Panc1 (cell line): ENCODE data around the gene KIAA0232. TPM values are rescaled to one million over a fixed set of nuclear protein-coding genes. Genes with fewer than 3 reads are reported as not detected.

Experiments used
- ATAC-seq: fragments of 200-7000 bp; cut with Tn5 transposase; 2 replicates; pipeline ENCODE4 v1.9.1; 2020; ENCODE audit warnings: mild to moderate bottlenecking, moderate library complexity
- BruUV-seq: library from RNA; stranded (reverse); fragments of 400-500 nt; replicated peaks from 2 replicates; lab custom pipeline; 2021; lab: Mats Ljungman, UMichigan
- CTCF ChIA-PET: fragments of 300-600 bp; sonication (Branson Sonifier 250); formaldehyde crosslinking; loops from one replicate; lab custom pipeline; 2022; ENCODE audit warnings: antibody characterized with exemption; lab: Charles Lee
- POLR2A ChIA-PET: fragments of 300-600 bp; sonication (Branson Sonifier 250); formaldehyde crosslinking; loops from one replicate; lab custom pipeline; 2022; ENCODE audit warnings: antibody characterized with exemption; lab: Charles Lee
- DNase-seq: peaks from one replicate; pipeline ENCODE4 v3.0.0-alpha.2; 2010; ENCODE audit warnings: low read depth, low spot score
- H3K27ac ChIP-seq: 2 replicates; pipeline ENCODE4 v1.5.1; 2011; ENCODE audit warnings: mild to moderate bottlenecking, low read length, inconsistent platforms
- H3K27me3 ChIP-seq: fragments of 200-500 bp; sonication (Bioruptor generic); 2 replicates; pipeline ENCODE4 v1.6.0; 2014; ENCODE audit warnings: low read length, inconsistent platforms; ENCODE audit not compliant: control insufficient read depth, insufficient read depth
- H3K36me3 ChIP-seq: fragments of 200-500 bp; sonication (Bioruptor generic); 2 replicates; pipeline ENCODE4 v1.5.1; 2014; ENCODE audit warnings: inconsistent platforms, mild to moderate bottlenecking, low read length, moderate library complexity; ENCODE audit not compliant: control insufficient read depth, insufficient read depth
- H3K4me1 ChIP-seq: 2 replicates; pipeline ENCODE4 v1.5.1; 2011; ENCODE audit warnings: inconsistent platforms, mild to moderate bottlenecking, low read length, moderate library complexity; ENCODE audit not compliant: control insufficient read depth, insufficient read depth
- H3K4me3 ChIP-seq, 2 experiments: 2 replicates each; pipeline ENCODE4 v1.5.1; 2011 to 2012; ENCODE audit warnings: low read depth in 2 of 2, low read length in 2 of 2, mild to moderate bottlenecking in 2 of 2, inconsistent platforms in 1 of 2, moderate library complexity in 1 of 2
- H3K9me3 ChIP-seq: fragments of 200-500 bp; sonication (Bioruptor generic); 2 replicates; pipeline ENCODE4 v1.5.1; 2014; ENCODE audit warnings: low read depth, mild to moderate bottlenecking, inconsistent platforms, low read length, moderate library complexity; ENCODE audit not compliant: control insufficient read depth, insufficient read depth
- POLR2AphosphoS5 ChIP-seq: IDR thresholded peaks from 2 replicates; pipeline ENCODE4 v1.6.1; 2012; ENCODE audit warnings: mild to moderate bottlenecking, low read depth, low read length, moderate library complexity
- SIN3A ChIP-seq: IDR thresholded peaks from 2 replicates; pipeline ENCODE4 v1.6.1; 2012; ENCODE audit warnings: low read depth, mild to moderate bottlenecking, low read length, moderate library complexity, borderline replicate concordance; ENCODE audit not compliant: insufficient read depth
- TCF7L2 ChIP-seq: IDR thresholded peaks from 2 replicates; pipeline ENCODE4 v1.6.1; 2011; ENCODE audit warnings: mild to moderate bottlenecking, low read depth, low read length, inconsistent platforms
- in situ Hi-C: cut with HindIII; loops from 2 replicates; pipeline ENCODE4 v1.10.0; 2016; ENCODE audit warnings: low sequenced_read_pairs, low pct_unique_long_range_greater_than_20kb
- intact Hi-C: fragments of 100-400 bp; cut with micrococcal nuclease; formaldehyde crosslinking; loops from one replicate; pipeline ENCODE4 v1.10.0; 2022; ENCODE audit not compliant: unreplicated experiment
- total RNA-seq: library from RNA; stranded (reverse); gene quantifications from one replicate; pipeline ENCODE4 v1.2.1, GENCODE V29; 2021; ENCODE audit not compliant: unreplicated experiment
- TF ChIP-seq, protein P1 (sequence below): fragments of 450-650 bp; IDR thresholded peaks from 2 replicates; pipeline ENCODE4 v1.5.1; 2017; ENCODE audit warnings: mild to moderate bottlenecking
- TF ChIP-seq, protein P2 (sequence below), 2 experiments: IDR thresholded peaks; 2 replicates each; pipeline ENCODE4 v1.6.1; 2011 to 2012; ENCODE audit warnings: low read depth in 2 of 2, control low read depth in 1 of 2, low read length in 1 of 2, mild to moderate bottlenecking in 1 of 2, moderate library complexity in 1 of 2; ENCODE audit not compliant: insufficient read depth in 1 of 2

KIAA0232 gene
- total RNA-seq, 1 experiment from 2014 or later = 20.2 TPM

DNA sequence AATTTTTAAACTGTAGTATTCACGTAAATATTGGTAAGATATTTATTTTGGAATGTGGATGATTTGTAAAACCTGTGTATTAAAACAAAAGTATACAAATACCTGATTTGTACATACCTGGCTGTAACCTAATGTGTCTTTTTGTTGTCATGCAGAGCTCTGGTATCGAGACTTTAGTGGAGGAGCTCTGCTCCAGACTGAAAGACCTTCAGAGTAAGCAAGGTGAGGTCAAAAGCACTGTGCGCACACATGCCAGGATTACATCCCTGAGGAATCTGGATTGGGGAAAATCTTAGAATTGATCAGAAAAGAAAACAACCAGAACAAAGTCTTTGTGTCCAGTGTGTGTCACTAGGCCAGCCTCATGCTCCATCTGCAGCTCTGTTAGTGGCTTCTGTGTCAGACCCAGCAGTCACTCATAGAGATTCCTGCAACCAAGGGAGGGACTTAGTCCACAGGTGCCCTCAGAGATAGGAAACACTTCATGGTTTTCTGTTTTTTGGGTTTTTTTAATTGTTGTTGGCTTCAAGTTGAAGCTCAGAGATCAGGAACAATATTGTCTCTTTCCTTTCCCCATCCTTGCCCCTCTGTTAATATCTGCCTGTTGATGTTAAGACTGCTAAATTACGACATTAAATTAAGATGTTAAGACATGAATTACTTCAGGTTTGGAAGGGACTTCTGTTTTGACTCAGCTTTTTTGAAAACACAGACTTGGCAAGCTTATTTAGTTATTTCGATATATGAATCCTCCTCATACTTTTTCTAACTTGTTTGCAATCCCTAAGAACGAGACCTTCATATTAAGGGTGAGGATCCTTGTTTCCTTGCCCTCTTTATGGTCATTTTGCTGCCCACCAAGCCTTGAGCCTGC, 74.7 kb downstream of the KIAA0232 start:
- no TSS peak for BruUV-seq
- DNase-seq = no peak
- Histone ChIP-seq H3K27ac (no peak overlapping the region), H3K4me1 (no peaks in the 10 kb centered on the region; the same call in 1 of the 2 replicates), H3K9me3 (peaks cover 1% of the 10 kb centered on the region; the same call in 1 of the 2 replicates), H3K36me3 (peaks cover 13% of the 10 kb centered on the region), H3K4me3 (no peak overlapping the region), H3K27me3 (no peaks in the 10 kb centered on the region)
- ChIA-PET POLR2A (no interaction called here), CTCF (no interaction called here)
- ATAC-seq = no peak
- TF ChIP-seq TCF7L2 (no peak), POLR2AphosphoS5 (no peak)
- in situ Hi-C loops (no loop called here), intact Hi-C loops (no loop called here)

DNA sequence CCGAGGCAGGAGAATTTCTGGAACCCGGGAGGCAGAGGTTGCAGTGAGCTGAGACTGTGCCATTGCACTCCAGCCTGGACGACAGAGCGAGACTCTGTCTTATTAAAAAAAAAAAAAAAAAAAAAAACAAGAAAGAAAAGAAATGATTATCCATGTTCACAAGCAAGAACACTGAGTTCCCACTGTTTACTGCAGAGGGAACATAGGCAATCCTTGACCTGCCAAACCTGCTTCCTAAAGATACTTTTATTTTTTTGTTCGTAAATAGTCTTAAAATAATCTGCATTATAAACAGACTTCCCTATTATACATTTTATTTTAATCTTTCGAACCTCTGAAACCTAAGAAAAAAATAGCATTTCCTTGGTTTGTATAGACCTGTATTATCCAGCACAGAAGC, 76.5 kb downstream of the KIAA0232 start:
- in situ Hi-C loops = no loop called here
- H3K36me3 ChIP-seq = peaks cover 20% of the 10 kb centered on the region
- no peak for DNase-seq
- POLR2A ChIA-PET = no interaction called here
- H3K4me3 ChIP-seq = no peak overlapping the region
- no TSS peak for BruUV-seq
- no peak for ATAC-seq
- CTCF ChIA-PET = interaction anchor here (0.7 kb wide), 1 partner anchor 105 kb away, joined by 8 read pairs; no protein-coding TSS in a partner anchor
- H3K27ac ChIP-seq = no peak overlapping the region
- intact Hi-C loops = no loop called here
- H3K4me1 ChIP-seq = no peaks in the 10 kb centered on the region; the same call in 1 of the 2 replicates
- no peak for TF ChIP-seq POLR2AphosphoS5
- TF ChIP-seq, protein P1, sequence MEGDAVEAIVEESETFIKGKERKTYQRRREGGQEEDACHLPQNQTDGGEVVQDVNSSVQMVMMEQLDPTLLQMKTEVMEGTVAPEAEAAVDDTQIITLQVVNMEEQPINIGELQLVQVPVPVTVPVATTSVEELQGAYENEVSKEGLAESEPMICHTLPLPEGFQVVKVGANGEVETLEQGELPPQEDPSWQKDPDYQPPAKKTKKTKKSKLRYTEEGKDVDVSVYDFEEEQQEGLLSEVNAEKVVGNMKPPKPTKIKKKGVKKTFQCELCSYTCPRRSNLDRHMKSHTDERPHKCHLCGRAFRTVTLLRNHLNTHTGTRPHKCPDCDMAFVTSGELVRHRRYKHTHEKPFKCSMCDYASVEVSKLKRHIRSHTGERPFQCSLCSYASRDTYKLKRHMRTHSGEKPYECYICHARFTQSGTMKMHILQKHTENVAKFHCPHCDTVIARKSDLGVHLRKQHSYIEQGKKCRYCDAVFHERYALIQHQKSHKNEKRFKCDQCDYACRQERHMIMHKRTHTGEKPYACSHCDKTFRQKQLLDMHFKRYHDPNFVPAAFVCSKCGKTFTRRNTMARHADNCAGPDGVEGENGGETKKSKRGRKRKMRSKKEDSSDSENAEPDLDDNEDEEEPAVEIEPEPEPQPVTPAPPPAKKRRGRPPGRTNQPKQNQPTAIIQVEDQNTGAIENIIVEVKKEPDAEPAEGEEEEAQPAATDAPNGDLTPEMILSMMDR = no peak
- no peak for TF ChIP-seq SIN3A
- TF ChIP-seq, protein P2, sequence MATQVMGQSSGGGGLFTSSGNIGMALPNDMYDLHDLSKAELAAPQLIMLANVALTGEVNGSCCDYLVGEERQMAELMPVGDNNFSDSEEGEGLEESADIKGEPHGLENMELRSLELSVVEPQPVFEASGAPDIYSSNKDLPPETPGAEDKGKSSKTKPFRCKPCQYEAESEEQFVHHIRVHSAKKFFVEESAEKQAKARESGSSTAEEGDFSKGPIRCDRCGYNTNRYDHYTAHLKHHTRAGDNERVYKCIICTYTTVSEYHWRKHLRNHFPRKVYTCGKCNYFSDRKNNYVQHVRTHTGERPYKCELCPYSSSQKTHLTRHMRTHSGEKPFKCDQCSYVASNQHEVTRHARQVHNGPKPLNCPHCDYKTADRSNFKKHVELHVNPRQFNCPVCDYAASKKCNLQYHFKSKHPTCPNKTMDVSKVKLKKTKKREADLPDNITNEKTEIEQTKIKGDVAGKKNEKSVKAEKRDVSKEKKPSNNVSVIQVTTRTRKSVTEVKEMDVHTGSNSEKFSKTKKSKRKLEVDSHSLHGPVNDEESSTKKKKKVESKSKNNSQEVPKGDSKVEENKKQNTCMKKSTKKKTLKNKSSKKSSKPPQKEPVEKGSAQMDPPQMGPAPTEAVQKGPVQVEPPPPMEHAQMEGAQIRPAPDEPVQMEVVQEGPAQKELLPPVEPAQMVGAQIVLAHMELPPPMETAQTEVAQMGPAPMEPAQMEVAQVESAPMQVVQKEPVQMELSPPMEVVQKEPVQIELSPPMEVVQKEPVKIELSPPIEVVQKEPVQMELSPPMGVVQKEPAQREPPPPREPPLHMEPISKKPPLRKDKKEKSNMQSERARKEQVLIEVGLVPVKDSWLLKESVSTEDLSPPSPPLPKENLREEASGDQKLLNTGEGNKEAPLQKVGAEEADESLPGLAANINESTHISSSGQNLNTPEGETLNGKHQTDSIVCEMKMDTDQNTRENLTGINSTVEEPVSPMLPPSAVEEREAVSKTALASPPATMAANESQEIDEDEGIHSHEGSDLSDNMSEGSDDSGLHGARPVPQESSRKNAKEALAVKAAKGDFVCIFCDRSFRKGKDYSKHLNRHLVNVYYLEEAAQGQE (IDR thresholded peaks at IDR 0.05; ENCODE audit: insufficient read depth in 1 of 2, low read depth in 2 of 2, low read length in 1 of 2) = no peak
- TF ChIP-seq TCF7L2 = no peak
- H3K9me3 ChIP-seq = no peaks in the 10 kb centered on the region
- H3K27me3 ChIP-seq = no peaks in the 10 kb centered on the region

DNA sequence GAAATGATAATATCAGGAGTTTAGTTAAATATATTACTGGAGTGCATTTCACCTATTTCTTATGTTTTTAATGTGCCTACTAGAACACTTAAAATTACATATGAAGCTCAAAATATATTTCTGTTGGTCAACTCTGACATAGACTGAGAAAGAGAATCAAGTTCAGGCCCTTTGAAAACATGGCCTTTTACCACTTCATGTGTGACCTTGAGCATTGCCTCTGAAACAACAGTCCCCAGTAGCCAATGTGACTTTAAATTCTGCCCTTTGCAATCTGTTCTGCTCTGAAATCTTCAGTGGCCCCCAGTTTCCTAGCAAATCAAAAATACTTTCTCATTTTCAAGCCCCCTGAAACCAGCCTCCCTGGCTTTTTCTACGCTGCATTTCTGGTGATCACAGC, 77.0 kb downstream of the KIAA0232 start:
- H3K36me3 ChIP-seq = peaks cover 22% of the 10 kb centered on the region
- TF ChIP-seq, protein P2 (IDR thresholded peaks at IDR 0.05; ENCODE audit: insufficient read depth in 1 of 2, low read depth in 2 of 2, low read length in 1 of 2) = no peak
- TF ChIP-seq TCF7L2 (no peak), POLR2AphosphoS5 (no peak), SIN3A (no peak)
- TF ChIP-seq, protein P1 = no peak
- no peak overlapping the region for H3K27ac ChIP-seq
- in situ Hi-C loops (no loop called here), intact Hi-C loops (no loop called here)
- DNase-seq = no peak
- H3K27me3 ChIP-seq = no peaks in the 10 kb centered on the region
- POLR2A ChIA-PET = no interaction called here
- no peaks in the 10 kb centered on the region for H3K9me3 ChIP-seq
- CTCF ChIA-PET = interaction anchor here (1.1 kb wide), 1 partner anchor 14 kb away, joined by 3 read pairs; no protein-coding TSS in a partner anchor
- no TSS peak for BruUV-seq
- no peak for ATAC-seq
- H3K4me3 ChIP-seq = no peak overlapping the region
- H3K4me1 ChIP-seq = no peaks in the 10 kb centered on the region; the same call in 1 of the 2 replicates
